Thyroid gland (tissue), 4 donors: ENCODE data around the gene CCNE1.

Source experiments
- POLR2A ChIP-seq, 2 donors: fragments of 450-650 bp; IDR thresholded peaks; one replicate each; pipeline ENCODE4 v1.6.1; 2017; ENCODE audit warnings: antibody characterized with exemption in 2 of 2, mild to moderate bottlenecking in 2 of 2, moderate library complexity in 1 of 2
- TF ChIP-seq, protein P1 (sequence below), 6 experiments: fragments of 200-600 bp in 3 of 6; fragments of 450-650 bp in 3 of 6; sonication (generic) in 3 of 6; IDR thresholded peaks; one replicate each; pipeline ENCODE4 v1.5.1; 2016 to 2019; ENCODE audit warnings: antibody characterized with exemption in 6 of 6, mild to moderate bottlenecking in 2 of 6, inconsistent platforms in 1 of 6, moderate library complexity in 1 of 6

DNA sequence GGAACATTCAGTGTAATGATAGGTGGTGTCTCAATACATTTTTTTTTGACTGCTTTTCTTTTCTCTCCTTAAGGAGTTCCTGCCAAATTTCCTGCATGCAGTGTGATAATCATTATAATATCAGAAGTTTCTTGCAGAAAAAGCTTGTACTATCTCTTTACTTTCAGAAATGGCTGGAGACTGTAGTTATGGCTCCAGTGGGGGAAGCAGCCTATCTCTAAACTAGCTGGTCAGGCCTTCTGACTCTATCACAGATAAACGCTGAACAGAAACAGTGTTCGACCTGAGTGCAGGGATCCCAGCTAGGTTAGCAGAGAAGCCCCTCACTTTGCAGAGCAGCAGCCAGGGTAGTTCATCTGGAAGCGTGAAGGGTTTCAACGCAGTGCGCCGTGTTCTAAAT is 1.9 kb downstream of the CCNE1 start:
- TF ChIP-seq, protein P1, sequence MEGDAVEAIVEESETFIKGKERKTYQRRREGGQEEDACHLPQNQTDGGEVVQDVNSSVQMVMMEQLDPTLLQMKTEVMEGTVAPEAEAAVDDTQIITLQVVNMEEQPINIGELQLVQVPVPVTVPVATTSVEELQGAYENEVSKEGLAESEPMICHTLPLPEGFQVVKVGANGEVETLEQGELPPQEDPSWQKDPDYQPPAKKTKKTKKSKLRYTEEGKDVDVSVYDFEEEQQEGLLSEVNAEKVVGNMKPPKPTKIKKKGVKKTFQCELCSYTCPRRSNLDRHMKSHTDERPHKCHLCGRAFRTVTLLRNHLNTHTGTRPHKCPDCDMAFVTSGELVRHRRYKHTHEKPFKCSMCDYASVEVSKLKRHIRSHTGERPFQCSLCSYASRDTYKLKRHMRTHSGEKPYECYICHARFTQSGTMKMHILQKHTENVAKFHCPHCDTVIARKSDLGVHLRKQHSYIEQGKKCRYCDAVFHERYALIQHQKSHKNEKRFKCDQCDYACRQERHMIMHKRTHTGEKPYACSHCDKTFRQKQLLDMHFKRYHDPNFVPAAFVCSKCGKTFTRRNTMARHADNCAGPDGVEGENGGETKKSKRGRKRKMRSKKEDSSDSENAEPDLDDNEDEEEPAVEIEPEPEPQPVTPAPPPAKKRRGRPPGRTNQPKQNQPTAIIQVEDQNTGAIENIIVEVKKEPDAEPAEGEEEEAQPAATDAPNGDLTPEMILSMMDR (IDR thresholded peaks at IDR 0.05), result no peak
- TF ChIP-seq POLR2A (IDR thresholded peaks at IDR 0.05), result no peak
